GM19351 (cell line): ENCODE data around the gene TFAP2A.

Experiments used
- ATAC-seq: cut with Tn5 transposase; IDR thresholded peaks from one replicate; pipeline ENCODE4 v1.9.1; 2021; ENCODE audit warnings: mild to moderate bottlenecking, moderate library complexity; ENCODE audit not compliant: unreplicated experiment

The TFAP2A gene

GRCh38 chr6:10401004-10401536, 13.8 kb downstream of the TFAP2A start:
- no peak for ATAC-seq

GRCh38 chr6:10400330-10400729, 14.5 kb downstream of the TFAP2A start:
- ATAC-seq, result no peak

GRCh38 chr6:10399451-10399850, 15.4 kb downstream of the TFAP2A start:
- ATAC-seq, result no peak

GRCh38 chr6:10398446-10399218, 16.2 kb downstream of the TFAP2A start:
- no peak for ATAC-seq

- no peak for ATAC-seq
Observed at GRCh38 chr6:10397756-10398445, 17.0 kb downstream of the TFAP2A start.

- no peak for ATAC-seq
Observed at GRCh38 chr6:10396785-10397184, 18.1 kb downstream of the TFAP2A start.

- no peak for ATAC-seq
Observed at GRCh38 chr6:10395704-10396546, 18.9 kb downstream of the TFAP2A start.

- no peak for ATAC-seq
Observed at GRCh38 chr6:10395171-10395703, 19.6 kb downstream of the TFAP2A start.

- ATAC-seq, result no peak
Observed at GRCh38 chr6:10393544-10394225, 21.2 kb downstream of the TFAP2A start.

GRCh38 chr6:10391799-10392198, 23.1 kb downstream of the TFAP2A start:
- ATAC-seq, result no peak

GRCh38 chr6:10391299-10391630, 23.6 kb downstream of the TFAP2A start:
- ATAC-seq, result no peak

- no peak for ATAC-seq
Observed at GRCh38 chr6:10390495-10391298, 24.2 kb downstream of the TFAP2A start.

GRCh38 chr6:10389739-10390494, 25.0 kb downstream of the TFAP2A start:
- no peak for ATAC-seq

- no peak for ATAC-seq
Observed at GRCh38 chr6:10386756-10387654, 27.9 kb downstream of the TFAP2A start.

- ATAC-seq, result no peak
Observed at GRCh38 chr6:10386220-10386619, 28.7 kb downstream of the TFAP2A start.

- no peak for ATAC-seq
Observed at GRCh38 chr6:10385524-10386132, 29.2 kb downstream of the TFAP2A start.
